ENCODE data around the gene GPRC5B. TPM values are rescaled to one million over a fixed set of nuclear protein-coding genes. Genes with fewer than 3 reads are reported as not detected.

The GPRC5B gene
- total RNA-seq, 3 donors from 2014 or later (not counting 1 experiment from before 2014, with no cell fraction given): not detected

DNA sequence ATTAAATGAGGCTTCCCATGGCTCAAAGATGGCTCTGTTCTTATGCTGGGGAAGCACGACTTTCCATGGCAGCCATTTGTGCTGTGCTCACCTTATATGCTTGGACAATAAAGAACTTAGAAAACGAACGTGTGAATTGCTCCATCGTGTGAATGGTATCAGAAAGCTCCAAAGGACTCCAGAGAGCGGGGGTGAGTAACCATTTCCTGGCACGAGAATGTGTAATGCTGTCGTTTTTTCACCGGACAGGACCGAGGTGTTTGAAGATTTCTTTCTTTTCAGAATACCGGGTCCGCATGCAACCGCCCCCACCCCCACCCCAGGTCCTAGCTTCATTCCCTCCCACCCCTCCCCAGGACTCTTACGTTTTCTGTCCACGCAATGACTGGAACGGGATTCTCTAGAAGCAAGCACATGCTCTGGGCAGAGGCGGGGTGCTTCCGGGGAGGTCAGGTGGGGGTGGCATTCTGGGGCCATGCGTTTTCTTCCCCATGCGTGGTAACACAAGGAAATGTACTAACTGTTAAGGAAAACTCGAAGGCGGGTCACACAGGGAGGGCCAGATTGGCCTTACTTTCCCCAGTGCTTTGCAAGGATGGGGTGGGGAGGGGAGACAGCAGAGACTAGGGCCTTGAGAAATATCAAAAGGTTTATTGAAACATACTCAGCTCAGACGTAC lies 26.2 kb downstream of the GPRC5B start:
- Histone ChIP-seq H3K9me3 (ENCODE audit: control insufficient read depth, insufficient read depth, low read length) (no peaks in the 10 kb centered on the region), H3K36me3 (ENCODE audit: control insufficient read depth, insufficient read depth, low read length) (no peaks in the 10 kb centered on the region), H3K27me3 (ENCODE audit: control insufficient read depth, insufficient read depth, low read length) (no peaks in the 10 kb centered on the region), H3K4me3 (ENCODE audit: low read length) (no peak overlapping the region), H3K27ac (ENCODE audit: low read length) (no peak overlapping the region), H3K4me1 (ENCODE audit: control insufficient read depth, insufficient read depth, low read length) (no peaks in the 10 kb centered on the region)
- Mint-ChIP-seq H3K36me3 (no peaks in the 10 kb centered on the region), H3K4me1 (no peaks in the 10 kb centered on the region), H3K27me3 (ENCODE audit: low read depth in 2 of 2) (peaks cover 3 to 14% of the 10 kb centered on the region in 2 donors), H3K9me3 (no peaks in the 10 kb centered on the region), H3K27ac (no peak overlapping the region), H3K4me3 (no peak overlapping the region)
- intact Hi-C loops (cut with micrococcal nuclease): no loop called here
- no peak for DNase-seq
- WGBS (ENCODE audit: insufficient coverage): 86% methylated on average over 20 of the region's 22 CpGs
- no peak for ATAC-seq
- TF ChIP-seq CTCF (IDR thresholded peaks at IDR 0.05): no peak

DNA sequence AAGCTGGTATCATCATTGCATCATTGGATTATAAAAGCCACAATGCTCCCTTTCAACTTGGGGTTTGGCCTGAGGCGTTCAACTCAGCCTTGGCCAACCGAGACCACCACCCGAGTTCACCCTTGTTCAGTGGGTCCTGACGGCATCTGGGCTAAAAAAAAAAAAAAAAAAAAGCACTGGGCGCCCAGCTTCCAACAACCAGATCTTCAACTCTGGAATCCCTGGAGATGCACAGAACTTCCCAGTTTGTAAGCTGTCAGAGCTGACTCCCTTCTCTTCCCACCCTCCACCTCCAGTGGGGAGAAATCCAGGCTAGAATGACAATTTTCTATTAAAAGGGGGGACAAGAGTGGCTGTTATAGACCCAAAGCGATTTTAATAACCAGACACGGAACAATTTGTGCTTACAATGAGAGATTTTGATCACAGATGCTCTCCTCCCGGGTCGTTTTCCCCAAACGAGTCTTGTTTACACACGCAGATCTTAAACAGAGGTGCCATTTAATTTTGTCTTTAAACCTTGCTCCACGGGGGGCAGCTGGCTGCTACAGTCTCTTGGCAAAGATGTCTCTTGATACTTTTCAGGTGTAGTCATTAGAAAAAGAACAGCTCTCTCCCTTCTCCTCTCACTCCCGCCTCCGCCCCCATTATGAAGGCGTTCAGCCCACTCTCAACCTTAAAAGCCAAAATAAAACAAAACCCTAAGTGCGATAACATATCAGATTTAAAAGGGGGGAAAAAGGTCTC lies 26.9 kb downstream of the GPRC5B start:
- TF ChIP-seq CTCF (IDR thresholded peaks at IDR 0.05): no peak
- Histone ChIP-seq H3K27ac (ENCODE audit: low read length) (no peak overlapping the region), H3K27me3 (ENCODE audit: control insufficient read depth, insufficient read depth, low read length) (no peaks in the 10 kb centered on the region), H3K4me1 (ENCODE audit: control insufficient read depth, insufficient read depth, low read length) (no peaks in the 10 kb centered on the region), H3K4me3 (ENCODE audit: low read length) (no peak overlapping the region), H3K9me3 (ENCODE audit: control insufficient read depth, insufficient read depth, low read length) (no peaks in the 10 kb centered on the region), H3K36me3 (ENCODE audit: control insufficient read depth, insufficient read depth, low read length) (no peaks in the 10 kb centered on the region)
- H3K9me3 Mint-ChIP-seq: no peaks in the 10 kb centered on the region
- ATAC-seq (no peak), DNase-seq (no peak)
- no peak overlapping the region for H3K27ac Mint-ChIP-seq
- H3K27me3 Mint-ChIP-seq (ENCODE audit: low read depth in 2 of 2): peaks cover 4 to 14% of the 10 kb centered on the region in 2 donors
- no peaks in the 10 kb centered on the region for H3K4me1 Mint-ChIP-seq
- intact Hi-C loops (cut with micrococcal nuclease): no loop called here
- 85% methylated on average over 15 of the region's 16 CpGs for WGBS (ENCODE audit: insufficient coverage)
- H3K4me3 Mint-ChIP-seq: no peak overlapping the region
- H3K36me3 Mint-ChIP-seq: no peaks in the 10 kb centered on the region

DNA sequence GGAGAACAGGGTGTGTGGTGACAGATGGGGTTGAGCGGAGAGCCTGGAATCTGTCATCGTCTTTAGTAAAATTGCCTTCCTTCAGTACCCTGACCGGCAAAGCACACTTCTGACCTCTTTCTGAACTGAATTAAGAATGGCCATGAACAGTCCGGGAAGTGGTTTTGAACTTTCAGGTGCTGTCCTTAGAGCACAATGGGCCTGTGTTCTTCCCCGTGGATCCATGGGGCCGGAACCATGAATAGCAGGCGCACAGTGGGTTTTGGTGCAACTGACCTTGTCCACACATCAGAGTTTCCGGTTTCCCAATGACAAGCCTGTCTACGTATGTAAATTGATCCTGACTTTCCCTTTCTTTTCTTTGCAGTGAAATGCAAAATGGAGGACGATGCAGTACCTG lies 28.5 kb downstream of the GPRC5B start:
- H3K9me3 ChIP-seq (ENCODE audit: control insufficient read depth, insufficient read depth, low read length): no peaks in the 10 kb centered on the region
- Mint-ChIP-seq H3K27ac (no peak overlapping the region), H3K27me3 (ENCODE audit: low read depth in 2 of 2) (peaks cover 4 to 14% of the 10 kb centered on the region in 2 donors), H3K9me3 (no peaks in the 10 kb centered on the region), H3K36me3 (no peaks in the 10 kb centered on the region), H3K4me1 (no peaks in the 10 kb centered on the region), H3K4me3 (no peak overlapping the region)
- H3K4me3 ChIP-seq (ENCODE audit: low read length): no peak overlapping the region
- WGBS (ENCODE audit: insufficient coverage): 91% methylated on average over 10 of the region's 10 CpGs
- H3K4me1 ChIP-seq (ENCODE audit: control insufficient read depth, insufficient read depth, low read length): no peaks in the 10 kb centered on the region
- no peaks in the 10 kb centered on the region for H3K36me3 ChIP-seq (ENCODE audit: control insufficient read depth, insufficient read depth, low read length)
- ATAC-seq: no peak
- no peaks in the 10 kb centered on the region for H3K27me3 ChIP-seq (ENCODE audit: control insufficient read depth, insufficient read depth, low read length)
- intact Hi-C loops (cut with micrococcal nuclease): no loop called here
- no peak for DNase-seq
- H3K27ac ChIP-seq (ENCODE audit: low read length): no peak overlapping the region
- TF ChIP-seq CTCF (IDR thresholded peaks at IDR 0.05): no peak

Measured in natural killer cell (primary cell).